PC-9 (cell line): ENCODE results near the gene CRTC1.

Source experiments
- CTCF ChIP-seq: fragments of 200-600 bp; sonication (generic); conservative IDR thresholded peaks from 2 replicates; pipeline ENCODE4 v1.6.1; 2017; ENCODE audit warnings: mixed run types, antibody characterized with exemption, mild to moderate bottlenecking, moderate library complexity
- EZH2 ChIP-seq: fragments of 200-600 bp; sonication (generic); IDR thresholded peaks from 2 replicates; pipeline ENCODE4 v1.8.0; 2017; ENCODE audit warnings: antibody characterized with exemption, low read depth

GRCh38 chr19:18749362-18750231, 66.1 kb downstream of the CRTC1 start:
- no peak for TF ChIP-seq EZH2
- no peak for TF ChIP-seq CTCF
